ENCODE data around the gene F8.
"Not testable (repeated sequence)": the region's sequence is repeated elsewhere in the genome, so short reads cannot be mapped to it uniquely, and the experiment has no call there.

F8 gene

GRCh38 chrX:154855256-154855655 lies 167.3 kb downstream of the F8 start:
- no peak for DNase-seq

- no peak for DNase-seq
These were observed 171.4 kb downstream of the F8 start for GRCh38 chrX:154850957-154851611.

- DNase-seq, result peak; percentile 80
These were observed 181.7 kb downstream of the F8 start for GRCh38 chrX:154840856-154841255.

- DNase-seq, result no peak
These were observed 186.4 kb downstream of the F8 start for GRCh38 chrX:154836163-154836562.

- DNase-seq, result peak; percentile 14
These were observed 188.0 kb downstream of the F8 start, which contains the start of gene SMIM9 for GRCh38 chrX:154834562-154834961. SMIM9 (minus strand) TSS chrX:154834662; CDS start chrX:154830856, 3,806 bp downstream.

GRCh38 chrX:154833746-154834274 lies 188.7 kb downstream of the F8 start:
- no peak for DNase-seq

GRCh38 chrX:154829926-154830442 lies 192.5 kb downstream of the F8 start:
- DNase-seq, result no peak

- no peak for DNase-seq
These were observed 193.4 kb downstream of the F8 start for GRCh38 chrX:154829134-154829533.

- no peak for DNase-seq
These were observed 194.5 kb downstream of the F8 start for GRCh38 chrX:154828016-154828408.

- DNase-seq, result no peak
These were observed 195.1 kb downstream of the F8 start for GRCh38 chrX:154827194-154828015.

- not testable (repeated sequence) for DNase-seq
These were observed 196.9 kb downstream of the F8 start for GRCh38 chrX:154825586-154825985.

GRCh38 chrX:154824638-154825037 lies 197.9 kb downstream of the F8 start:
- DNase-seq, result no peak

GRCh38 chrX:154822029-154822428 lies 200.5 kb downstream of the F8 start:
- DNase-seq, result no peak

GRCh38 chrX:154821523-154821922 lies 201.0 kb downstream of the F8 start:
- DNase-seq, result no peak

- no peak for DNase-seq
These were observed 202.7 kb downstream of the F8 start for GRCh38 chrX:154819771-154820341.

GRCh38 chrX:154818916-154819770 lies 203.4 kb downstream of the F8 start:
- peak; percentile 32 for DNase-seq

- not testable (repeated sequence) for DNase-seq
These were observed 205.4 kb downstream of the F8 start for GRCh38 chrX:154817048-154817618.

GRCh38 chrX:154816326-154816898 lies 206.1 kb downstream of the F8 start:
- DNase-seq, result not testable (repeated sequence)

GRCh38 chrX:154815274-154815818 lies 207.2 kb downstream of the F8 start:
- DNase-seq, result no peak

- no peak for DNase-seq
These were observed 208.7 kb downstream of the F8 start for GRCh38 chrX:154813801-154814200.
